H54 (cell line): Measurements from ENCODE around the gene OLFM3.

Source experiments
- DNase-seq: peaks from one replicate; pipeline ENCODE4 v3.0.0; 2011; ENCODE audit warnings: low spot score, mixed read lengths; ENCODE audit not compliant: insufficient read length
- FAIRE-seq: peaks from 3 replicates; lab custom pipeline; 2011; peaks lifted over from hg19 to GRCh38; lab: Jason Lieb, UNC
- POLR2A ChIP-seq: IDR thresholded peaks from 2 replicates; pipeline ENCODE4 v1.6.1; 2011; ENCODE audit warnings: low read depth, mild to moderate bottlenecking, low read length

Gene OLFM3

DNA sequence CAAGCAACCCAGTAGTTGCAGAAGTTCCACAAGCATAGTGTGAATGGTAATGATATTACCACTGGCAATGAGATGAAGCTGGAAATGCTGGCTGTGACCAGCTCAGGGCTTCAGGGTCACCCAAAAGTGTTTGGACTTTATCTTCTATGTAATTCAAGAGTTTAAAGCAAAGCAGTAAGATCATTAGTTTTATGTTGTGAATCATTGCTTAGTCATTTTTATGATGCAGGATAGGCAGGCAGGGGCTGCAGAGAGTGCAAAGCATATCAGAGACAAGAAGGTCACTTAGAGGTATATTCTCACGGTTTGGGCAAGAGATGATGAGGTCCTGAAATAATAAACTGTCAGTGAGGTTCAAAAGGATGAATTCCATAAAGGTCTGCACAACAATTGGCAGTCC, 147.4 kb downstream of the OLFM3 start:
- no peak for TF ChIP-seq POLR2A
- peak; percentile 53 for FAIRE-seq
- no peak for DNase-seq

DNA sequence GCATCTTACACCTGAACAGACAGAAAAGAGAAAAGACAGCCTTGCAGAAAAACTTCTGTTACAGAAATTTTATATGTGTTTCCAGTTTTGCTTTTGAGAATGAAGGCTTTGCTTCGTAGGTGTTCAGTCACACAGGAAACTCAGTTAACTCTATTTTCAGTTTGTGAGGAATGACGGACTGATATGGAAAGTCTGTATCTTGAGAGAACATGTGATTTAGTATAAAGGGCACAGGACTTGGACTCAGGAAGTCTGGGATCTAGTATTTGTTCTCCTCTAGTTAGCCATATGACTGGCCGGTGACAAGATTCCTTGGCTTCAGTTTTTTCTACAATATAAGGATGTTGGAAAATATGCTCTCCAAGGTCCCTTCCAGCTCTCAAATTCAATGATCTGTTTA, 149.1 kb downstream of the OLFM3 start:
- DNase-seq, result no peak
- no peak for TF ChIP-seq POLR2A
- no peak for FAIRE-seq

DNA sequence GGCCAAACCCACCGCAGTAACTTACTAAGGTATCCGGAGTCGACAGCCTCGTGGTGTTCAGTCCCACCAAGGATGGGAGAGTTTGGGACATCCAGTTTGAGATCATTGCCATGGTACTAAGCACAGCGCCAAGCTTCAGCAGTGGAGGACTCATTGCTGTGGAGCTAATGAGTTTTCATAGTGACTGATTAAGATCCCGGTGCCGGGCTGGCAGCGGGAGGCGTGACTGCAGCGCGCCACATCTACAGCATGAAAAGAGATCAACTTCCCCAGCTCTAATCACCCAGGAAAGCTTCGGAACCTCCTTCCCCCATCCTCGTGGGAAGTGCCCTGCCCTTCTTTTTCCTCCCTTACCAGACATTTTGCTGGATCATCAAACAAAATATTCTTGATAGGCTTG, 149.9 kb downstream of the OLFM3 start:
- no peak for FAIRE-seq
- no peak for DNase-seq
- no peak for TF ChIP-seq POLR2A

DNA sequence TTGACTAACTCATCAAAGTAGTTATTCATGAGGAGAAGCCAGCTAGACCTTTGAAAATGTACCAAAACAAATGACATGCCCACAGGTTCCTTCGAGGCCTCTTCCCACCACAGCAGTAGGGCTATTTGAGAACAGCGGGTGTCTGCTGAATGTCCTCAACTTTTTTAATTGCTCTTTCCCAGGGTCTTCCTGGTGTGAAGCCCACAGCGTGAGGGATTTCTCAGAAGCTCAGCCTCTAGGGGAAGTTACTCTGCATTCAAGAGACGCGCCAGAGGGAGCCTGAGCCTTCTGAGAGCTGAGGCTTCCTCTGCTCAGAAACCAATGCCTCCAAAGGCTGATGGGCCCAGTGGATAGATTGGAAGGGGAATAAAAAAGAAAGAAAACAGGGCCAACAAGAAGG, 153.6 kb downstream of the OLFM3 start:
- no peak for FAIRE-seq
- no peak for DNase-seq
- TF ChIP-seq POLR2A, result no peak

DNA sequence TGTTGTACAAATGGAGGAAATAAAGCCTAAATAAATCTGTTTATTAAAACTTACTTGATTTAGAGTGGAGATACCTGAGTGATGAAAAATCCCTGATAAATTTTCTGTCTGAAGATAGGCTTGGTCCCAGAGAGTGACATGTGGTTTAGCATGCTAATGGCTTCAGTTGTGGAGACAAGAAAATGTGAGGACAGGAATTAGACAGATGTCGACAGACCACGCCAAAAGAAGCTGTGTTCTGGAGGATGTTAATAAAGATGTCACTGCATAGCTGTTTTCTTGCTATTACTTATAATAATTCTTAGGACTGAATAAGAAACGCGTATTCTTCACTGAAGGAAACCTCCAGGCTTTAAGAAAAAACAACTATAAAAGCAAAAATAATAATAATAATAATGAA, 154.9 kb downstream of the OLFM3 start:
- FAIRE-seq (no peak), DNase-seq (no peak)
- TF ChIP-seq POLR2A, result no peak

DNA sequence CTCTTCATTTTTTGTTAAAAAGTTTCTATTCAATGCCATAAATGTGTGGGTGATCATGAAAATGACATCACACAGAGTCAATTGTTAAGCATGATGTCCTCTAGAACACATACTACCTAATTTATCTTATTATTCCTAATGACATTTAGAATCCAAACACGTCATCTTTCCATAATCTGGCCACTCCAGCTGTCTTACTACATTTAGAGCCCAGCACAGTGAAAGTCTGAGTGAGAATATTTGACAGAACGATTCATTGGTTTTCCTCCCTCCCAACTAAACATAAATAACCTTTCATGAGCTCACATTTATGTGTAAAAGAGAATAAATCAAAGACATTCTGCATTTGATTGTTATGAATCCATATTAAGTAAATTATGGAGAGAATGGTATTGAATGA, 160.7 kb downstream of the OLFM3 start:
- DNase-seq (no peak), FAIRE-seq (no peak)
- TF ChIP-seq POLR2A, result no peak

DNA sequence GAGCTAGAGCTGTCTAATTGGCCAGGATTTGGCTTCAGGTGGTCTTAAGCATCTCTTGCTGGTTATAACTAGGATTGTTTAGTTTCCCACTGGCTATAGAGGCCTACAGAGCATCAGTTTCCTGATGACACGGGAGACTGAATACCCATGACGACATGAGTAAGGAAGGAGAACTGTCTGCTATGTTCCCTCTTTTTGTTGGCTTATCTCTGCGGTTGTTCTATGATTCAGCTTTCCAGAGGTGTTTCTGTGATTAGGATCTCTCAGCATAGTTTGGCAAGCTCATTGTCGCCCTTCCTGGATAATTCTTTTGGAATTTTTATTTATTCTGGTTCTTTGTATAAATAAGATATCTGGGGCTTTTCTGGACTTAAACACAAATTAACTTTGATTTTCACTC, 163.4 kb downstream of the OLFM3 start:
- no peak for DNase-seq

DNA sequence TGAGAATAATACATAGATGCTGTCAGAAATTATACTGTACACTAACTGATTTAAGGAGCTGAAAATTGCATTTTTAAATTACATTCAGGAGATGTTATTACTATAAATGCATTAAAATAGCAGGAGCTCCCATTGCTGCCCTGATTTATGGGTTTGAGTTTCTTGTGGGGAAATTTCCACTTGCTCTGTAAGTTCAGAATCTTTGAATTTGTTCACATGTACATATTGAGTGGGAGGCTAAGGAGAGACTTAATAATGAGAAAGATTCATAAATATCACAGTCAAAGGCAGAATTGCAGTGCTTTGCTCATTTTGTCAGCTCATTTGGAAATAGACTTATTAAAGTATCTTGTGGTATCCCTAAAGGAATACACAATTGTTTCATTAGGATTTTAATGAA, 170.3 kb downstream of the OLFM3 start:
- no peak for DNase-seq
- FAIRE-seq, result no peak
- TF ChIP-seq POLR2A, result no peak

More for the DNA sequence above, 163.4 kb downstream of the OLFM3 start:
- TF ChIP-seq POLR2A, result no peak
- FAIRE-seq, result no peak

DNA sequence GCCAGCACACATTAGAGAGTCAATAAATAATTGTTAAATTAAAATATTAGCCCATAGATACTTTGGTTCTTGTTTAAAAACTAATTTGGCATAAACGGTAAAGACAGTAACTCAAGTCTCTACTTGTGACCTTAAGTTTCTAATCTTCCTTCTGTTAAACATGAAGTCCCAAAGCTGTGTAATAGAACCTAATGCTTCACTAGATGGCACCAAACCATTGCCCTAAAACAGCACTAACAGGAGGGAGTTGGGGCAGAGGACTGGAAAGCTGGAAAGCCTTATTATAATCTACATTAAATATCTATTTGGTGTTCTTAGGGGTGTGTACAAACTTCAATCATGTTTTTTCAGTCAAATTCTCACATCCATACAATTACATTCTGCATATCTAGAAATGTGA, 176.7 kb downstream of the OLFM3 start:
- DNase-seq (no peak), FAIRE-seq (no peak)
- TF ChIP-seq POLR2A, result no peak

DNA sequence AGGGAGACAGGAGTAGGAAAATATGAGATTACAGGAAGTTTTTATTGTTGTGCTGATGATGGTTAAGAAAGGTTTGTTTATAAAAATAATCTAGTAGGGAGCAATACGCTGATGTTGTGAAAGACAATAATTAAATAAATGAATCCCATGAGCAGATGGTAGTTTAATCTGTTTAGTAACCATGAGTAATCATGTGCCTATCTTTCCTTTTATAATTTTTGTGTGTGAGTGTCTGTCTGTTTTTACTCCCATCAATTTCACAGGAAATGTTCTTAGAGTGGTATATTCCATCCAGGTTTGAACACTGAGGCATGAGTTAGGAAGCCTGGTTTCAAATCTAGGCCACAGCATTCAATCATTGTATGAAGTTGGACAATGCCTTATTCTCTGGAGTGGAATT, 180.5 kb downstream of the OLFM3 start:
- DNase-seq (no peak), FAIRE-seq (no peak)
- no peak for TF ChIP-seq POLR2A

DNA sequence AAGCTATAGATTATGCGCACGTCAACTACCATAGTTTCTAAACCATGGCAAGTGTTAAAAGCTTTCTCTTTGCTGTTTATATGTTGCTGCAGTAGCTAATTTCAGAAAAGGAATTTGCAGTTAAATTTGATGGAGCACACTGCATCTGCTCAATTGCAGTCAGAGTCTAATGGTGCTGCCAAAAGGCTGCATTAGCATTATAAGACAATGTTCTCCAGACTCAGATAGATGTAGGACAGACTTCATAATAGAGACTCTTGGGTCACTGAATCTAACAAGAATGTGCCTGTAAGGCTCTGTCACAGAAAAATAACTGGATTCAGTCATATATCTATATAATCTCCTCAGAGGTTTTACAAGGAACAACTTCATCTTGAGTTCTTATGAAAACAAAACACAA, 198.3 kb downstream of the OLFM3 start:
- FAIRE-seq (no peak), DNase-seq (no peak)
- TF ChIP-seq POLR2A, result no peak

DNA sequence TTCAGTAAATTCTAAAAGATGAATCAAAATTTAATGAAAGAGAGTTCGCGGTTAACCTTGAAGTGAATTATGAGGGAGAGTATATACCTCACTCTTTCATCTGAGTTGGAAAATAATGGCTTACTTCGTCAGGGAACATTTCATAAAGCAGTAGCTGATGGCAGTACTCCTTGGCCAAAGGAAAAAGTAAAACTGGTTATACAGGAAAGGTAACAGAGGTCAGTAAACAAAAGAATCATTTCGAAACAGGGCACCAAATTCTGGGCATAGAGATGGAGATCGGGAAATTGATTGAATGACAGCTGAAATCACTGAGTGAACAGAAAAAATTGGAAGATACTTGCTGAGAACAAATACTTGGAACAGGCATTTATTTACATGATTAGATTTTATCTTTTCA, 199.0 kb downstream of the OLFM3 start:
- TF ChIP-seq POLR2A, result no peak
- DNase-seq (no peak), FAIRE-seq (no peak)

DNA sequence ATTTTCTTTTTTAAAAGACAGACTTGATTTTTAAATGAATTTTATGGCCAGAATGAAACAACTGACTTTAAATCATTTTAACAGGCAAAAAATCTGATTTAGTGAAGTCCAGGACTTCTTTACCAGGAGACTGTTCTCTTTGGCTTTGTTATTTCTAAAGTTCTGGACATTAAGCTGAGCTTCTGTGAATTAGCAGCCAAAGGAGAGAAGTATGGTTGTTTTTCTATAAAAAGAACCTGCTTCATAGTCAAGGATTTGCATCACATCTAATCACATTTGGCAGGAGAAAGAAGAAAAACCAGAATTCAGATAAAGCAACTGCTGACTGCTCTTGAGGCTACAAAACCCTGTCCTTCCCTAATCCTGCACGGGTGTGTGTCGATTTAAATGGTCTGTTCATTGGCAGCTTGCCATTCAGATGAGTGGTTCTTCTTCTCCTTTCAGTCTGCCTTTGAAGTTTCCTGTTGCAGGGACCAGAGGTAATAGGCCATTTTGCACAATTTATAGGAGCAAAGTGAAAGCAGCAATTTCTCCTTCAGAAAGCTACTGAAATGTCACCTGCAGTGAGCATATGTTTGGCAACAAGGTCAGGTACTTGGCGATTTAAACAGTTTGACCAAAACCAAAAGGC, 215.4 kb downstream of the OLFM3 start:
- DNase-seq (no peak), FAIRE-seq (no peak)
- no peak for TF ChIP-seq POLR2A

DNA sequence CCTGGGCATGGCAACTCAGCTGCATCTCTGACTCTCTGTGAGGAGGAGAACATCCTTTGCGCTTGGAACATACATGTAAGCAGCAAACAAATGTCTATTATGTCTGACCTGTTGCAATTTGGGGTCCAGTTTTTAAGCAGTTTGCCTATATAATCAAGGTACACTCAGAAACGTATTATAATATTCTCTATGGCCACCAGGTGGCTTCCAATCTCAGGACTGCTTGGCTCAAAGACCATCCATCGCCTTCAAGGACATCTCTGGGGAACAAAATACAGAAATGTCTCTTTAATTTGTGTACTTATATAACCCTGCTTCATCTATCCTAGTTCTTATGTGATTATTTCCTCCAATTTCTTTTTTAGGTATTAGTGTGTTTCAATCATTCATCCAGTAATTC, 227.2 kb downstream of the OLFM3 start:
- no peak for TF ChIP-seq POLR2A
- no peak for DNase-seq
- no peak for FAIRE-seq

DNA sequence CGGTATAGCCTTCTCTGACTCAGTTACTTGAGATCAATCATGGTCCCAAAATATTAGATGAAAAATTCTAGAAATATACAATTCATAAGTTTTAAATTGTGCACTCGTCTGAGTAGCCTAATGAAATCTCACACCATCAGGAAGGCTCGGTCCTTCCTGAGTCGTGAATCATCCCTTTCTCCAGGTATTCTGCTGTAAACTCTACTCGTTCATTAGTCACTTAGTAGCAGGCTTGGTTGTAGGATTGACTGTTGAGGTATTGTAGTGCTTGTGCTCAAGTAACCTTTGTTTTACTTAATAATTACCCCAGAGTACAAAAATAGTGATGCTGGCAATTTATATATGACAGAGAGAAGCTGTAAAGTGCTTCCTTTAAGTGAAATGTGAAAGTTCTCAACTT, 238.7 kb downstream of the OLFM3 start:
- DNase-seq (no peak), FAIRE-seq (no peak)
- TF ChIP-seq POLR2A, result no peak

DNA sequence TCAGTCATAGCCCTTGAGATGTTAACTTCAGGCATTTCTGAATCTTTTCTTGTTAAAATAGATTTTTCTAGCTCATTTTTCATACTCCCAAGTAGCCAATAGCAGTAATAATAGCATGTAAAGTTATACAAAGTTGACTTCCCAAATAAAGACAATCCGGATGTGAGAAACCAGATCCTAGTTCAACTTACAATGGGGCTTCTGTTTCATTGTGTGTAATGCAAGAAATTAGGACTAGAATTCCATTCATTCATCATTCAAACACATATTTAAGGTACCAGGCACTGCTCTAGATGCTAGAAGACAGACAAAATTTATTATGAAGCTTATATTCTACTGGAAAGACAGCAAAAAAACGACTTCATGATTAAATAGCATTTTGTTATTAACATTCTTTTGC, 240.3 kb downstream of the OLFM3 start:
- no peak for FAIRE-seq
- DNase-seq, result no peak
- no peak for TF ChIP-seq POLR2A
